ENCODE data around the gene UBALD1. TPM values are rescaled to one million over a fixed set of nuclear protein-coding genes. Genes with fewer than 3 reads are reported as not detected.

The UBALD1 gene
- total RNA-seq, 2 experiments from 2014 or later = 12.2 to 13.4 TPM

DNA sequence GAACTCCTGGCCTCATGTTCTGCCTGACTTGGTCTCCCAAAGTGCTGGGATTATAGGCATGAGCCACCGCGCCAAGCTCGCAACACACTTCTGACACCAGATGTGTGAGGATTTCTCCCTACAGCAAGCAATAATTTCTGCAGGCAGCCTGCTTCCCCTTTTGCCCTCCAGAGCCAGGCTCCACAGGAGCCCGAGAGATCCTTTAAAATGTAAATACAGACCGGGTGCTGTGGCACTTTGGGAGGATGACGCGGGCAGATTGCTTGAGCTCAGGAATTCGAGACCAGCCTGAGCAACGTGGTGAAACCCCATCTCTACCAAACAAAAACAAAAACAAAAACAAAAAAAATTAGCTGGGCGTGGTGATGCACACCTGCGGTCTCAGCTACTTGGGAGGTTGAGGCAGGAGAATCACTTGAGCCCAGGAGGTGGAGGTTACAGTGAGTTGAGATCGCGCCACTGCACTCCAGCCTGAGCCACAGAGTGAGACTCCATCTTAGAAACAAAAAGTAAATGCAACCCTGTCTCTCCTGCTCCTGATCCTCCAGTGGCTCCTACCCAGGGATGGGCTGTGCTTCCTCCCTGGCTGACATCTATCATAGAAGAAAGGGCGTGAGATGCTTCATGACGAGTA is 43.9 kb downstream of the UBALD1 start:
- CTCF ChIA-PET = interaction anchor here (1.0 to 4.0 kb wide), 3 partner anchors 14 to 22 kb away, joined by 3 to 15 read pairs (median 7); no protein-coding TSS in a partner anchor

DNA sequence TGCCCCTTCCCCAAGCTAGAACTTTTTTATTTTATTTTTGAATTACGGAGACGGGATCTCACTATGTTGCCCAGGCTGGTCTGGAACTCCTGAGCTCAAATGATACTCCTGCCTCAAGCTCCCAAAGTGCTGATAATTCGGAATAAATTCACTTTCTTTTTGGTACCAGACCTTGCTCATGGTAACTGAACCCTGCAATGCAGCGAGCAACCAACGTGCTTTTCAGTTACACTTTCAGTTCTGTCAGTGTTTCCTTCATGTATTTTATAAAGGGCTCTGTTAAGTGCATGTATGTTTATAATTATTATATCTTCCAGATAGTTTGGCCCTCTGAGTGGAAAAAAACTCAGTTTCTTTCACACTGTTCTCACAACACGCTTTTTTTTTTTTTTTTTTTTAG is 44.6 kb downstream of the UBALD1 start:
- H3K27ac Mint-ChIP-seq = no peak overlapping the region
- H3K9me3 Mint-ChIP-seq = no peaks in the 10 kb centered on the region
- H3K36me3 Mint-ChIP-seq (ENCODE audit: low read depth) = no peaks in the 10 kb centered on the region
- ATAC-seq = no peak
- ChIA-PET CTCF (interaction anchor here (1.0 to 4.0 kb wide), 5 partner anchors 14 to 65 kb away, joined by 3 to 15 read pairs (median 4); partner anchors contain the start of gene C16orf96), POLR2A (interaction anchor here (0.8 kb wide), 1 partner anchor 94 kb away, joined by 3 read pairs; the partner anchor contains the start of gene HMOX2)
- intact Hi-C loops (cut with micrococcal nuclease) = no loop called here
- H3K4me1 Mint-ChIP-seq (ENCODE audit: low read depth) = peaks cover 5% of the 10 kb centered on the region
- TF ChIP-seq, protein P1, sequence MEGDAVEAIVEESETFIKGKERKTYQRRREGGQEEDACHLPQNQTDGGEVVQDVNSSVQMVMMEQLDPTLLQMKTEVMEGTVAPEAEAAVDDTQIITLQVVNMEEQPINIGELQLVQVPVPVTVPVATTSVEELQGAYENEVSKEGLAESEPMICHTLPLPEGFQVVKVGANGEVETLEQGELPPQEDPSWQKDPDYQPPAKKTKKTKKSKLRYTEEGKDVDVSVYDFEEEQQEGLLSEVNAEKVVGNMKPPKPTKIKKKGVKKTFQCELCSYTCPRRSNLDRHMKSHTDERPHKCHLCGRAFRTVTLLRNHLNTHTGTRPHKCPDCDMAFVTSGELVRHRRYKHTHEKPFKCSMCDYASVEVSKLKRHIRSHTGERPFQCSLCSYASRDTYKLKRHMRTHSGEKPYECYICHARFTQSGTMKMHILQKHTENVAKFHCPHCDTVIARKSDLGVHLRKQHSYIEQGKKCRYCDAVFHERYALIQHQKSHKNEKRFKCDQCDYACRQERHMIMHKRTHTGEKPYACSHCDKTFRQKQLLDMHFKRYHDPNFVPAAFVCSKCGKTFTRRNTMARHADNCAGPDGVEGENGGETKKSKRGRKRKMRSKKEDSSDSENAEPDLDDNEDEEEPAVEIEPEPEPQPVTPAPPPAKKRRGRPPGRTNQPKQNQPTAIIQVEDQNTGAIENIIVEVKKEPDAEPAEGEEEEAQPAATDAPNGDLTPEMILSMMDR (IDR thresholded peaks at IDR 0.05) = no peak
- H3K4me3 Mint-ChIP-seq = no peak overlapping the region
- DNase-seq = no peak
- no peaks in the 10 kb centered on the region for H3K27me3 Mint-ChIP-seq

More for the DNA sequence above, 43.9 kb downstream of the UBALD1 start:
- intact Hi-C loops (cut with micrococcal nuclease) = no loop called here
- Mint-ChIP-seq H3K27ac (no peak overlapping the region), H3K27me3 (no peaks in the 10 kb centered on the region), H3K9me3 (no peaks in the 10 kb centered on the region), H3K4me1 (ENCODE audit: low read depth) (peaks cover 5% of the 10 kb centered on the region), H3K36me3 (ENCODE audit: low read depth) (no peaks in the 10 kb centered on the region), H3K4me3 (no peak overlapping the region)
- no peak for ATAC-seq
- POLR2A ChIA-PET = no interaction called here
- TF ChIP-seq, protein P1 (IDR thresholded peaks at IDR 0.05) = no peak
- DNase-seq = no peak

DNA sequence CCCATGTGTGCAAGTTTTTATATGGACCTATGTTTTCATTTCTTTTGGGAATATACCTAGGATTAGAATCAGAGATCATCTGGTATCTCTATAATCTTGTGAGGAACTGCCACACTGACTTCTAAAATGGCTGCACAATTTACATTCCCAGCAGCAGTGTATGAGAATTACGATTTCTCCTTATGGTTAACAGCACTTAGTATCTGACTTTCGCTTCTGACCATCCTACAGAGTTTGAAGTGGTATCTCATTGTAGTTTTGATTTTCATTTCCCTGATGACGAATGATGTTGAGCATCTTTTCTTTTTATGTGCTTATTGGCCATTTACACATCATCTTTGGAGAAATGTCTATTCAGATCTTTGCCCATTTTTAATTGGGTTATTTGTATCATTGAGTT is 48.5 kb downstream of the UBALD1 start:
- no peak overlapping the region for H3K4me3 Mint-ChIP-seq
- no peaks in the 10 kb centered on the region for H3K27me3 Mint-ChIP-seq
- no peak for ATAC-seq
- no peaks in the 10 kb centered on the region for H3K36me3 Mint-ChIP-seq (ENCODE audit: low read depth)
- no peak for DNase-seq
- TF ChIP-seq, protein P1 (IDR thresholded peaks at IDR 0.05) = no peak
- POLR2A ChIA-PET = interaction anchor here (0.6 kb wide), 1 partner anchor 44 kb away, joined by 3 read pairs; no protein-coding TSS in a partner anchor
- no peaks in the 10 kb centered on the region for H3K9me3 Mint-ChIP-seq
- H3K27ac Mint-ChIP-seq = no peak overlapping the region
- CTCF ChIA-PET = interaction anchor here (1.5 kb wide), 1 partner anchor 19 kb away, joined by 5 read pairs; no protein-coding TSS in a partner anchor
- intact Hi-C loops (cut with micrococcal nuclease) = no loop called here
- peaks cover 5% of the 10 kb centered on the region for H3K4me1 Mint-ChIP-seq (ENCODE audit: low read depth)

DNA sequence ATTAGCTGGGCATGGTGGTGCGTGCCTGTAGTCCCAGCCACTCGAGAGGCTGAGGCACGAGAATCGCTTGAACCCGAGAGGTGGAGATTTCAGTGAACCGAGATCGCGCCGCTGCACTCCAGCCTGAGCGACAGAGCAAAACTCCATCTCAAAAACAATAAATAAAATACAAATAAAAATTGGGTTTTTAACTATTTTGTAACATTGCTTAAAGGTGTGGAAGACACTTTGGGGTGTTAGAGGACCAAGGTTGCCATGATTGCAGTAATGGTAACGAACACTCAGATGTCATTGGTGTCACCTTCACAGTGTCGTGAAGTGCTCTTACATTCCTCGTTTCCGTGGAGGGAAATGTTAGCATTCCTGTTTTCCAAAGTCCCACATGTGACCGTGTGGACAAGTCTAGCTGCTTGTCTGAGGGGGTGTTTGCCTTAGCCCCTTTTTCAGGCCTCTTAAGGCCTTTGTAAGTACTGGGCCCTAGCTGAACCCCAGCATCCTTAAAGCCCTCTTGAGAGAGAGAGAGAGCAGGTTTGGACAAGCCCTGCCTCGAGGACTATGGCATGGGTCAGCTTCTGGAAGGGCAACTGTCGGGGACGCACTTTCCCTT is 49.9 kb downstream of the UBALD1 start:
- CTCF ChIA-PET = interaction anchor here (0.8 to 3.4 kb wide), 2 partner anchors 10 to 21 kb away, joined by 3 to 15 read pairs; no protein-coding TSS in a partner anchor
- Mint-ChIP-seq H3K36me3 (ENCODE audit: low read depth) (no peaks in the 10 kb centered on the region), H3K4me3 (no peak overlapping the region), H3K27me3 (no peaks in the 10 kb centered on the region), H3K9me3 (no peaks in the 10 kb centered on the region), H3K27ac (no peak overlapping the region), H3K4me1 (ENCODE audit: low read depth) (peaks cover 5% of the 10 kb centered on the region)
- ATAC-seq (no peak), DNase-seq (no peak)
- TF ChIP-seq, protein P1 (IDR thresholded peaks at IDR 0.05) = no peak
- intact Hi-C loops (cut with micrococcal nuclease) = no loop called here
- POLR2A ChIA-PET = no interaction called here

DNA sequence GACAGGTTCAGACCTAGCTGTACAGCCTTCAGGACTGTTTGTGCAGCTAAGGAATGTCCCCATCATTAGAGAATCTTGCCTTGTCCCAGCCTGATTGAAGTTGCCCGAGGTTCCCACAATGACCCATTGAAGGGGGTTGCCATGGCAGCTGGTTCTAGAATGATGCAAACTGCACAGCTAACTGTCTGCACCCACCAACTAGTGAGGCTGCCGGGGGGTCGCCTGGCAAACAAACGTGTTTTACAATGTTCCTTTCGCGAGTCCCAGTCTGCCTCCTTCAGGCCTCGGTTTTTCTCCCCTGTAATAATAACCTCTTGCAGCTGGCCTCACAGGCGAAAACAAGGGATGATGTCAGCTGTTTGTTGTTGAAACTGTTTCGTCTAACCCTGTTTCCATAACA is 53.1 kb downstream of the UBALD1 start:
- TF ChIP-seq, protein P1 (IDR thresholded peaks at IDR 0.05) = no peak
- DNase-seq (no peak), ATAC-seq (no peak)
- H3K4me1 Mint-ChIP-seq (ENCODE audit: low read depth) = peaks cover 3% of the 10 kb centered on the region
- CTCF ChIA-PET = interaction anchor here (2.5 to 2.9 kb wide), 2 partner anchors 13 to 55 kb away, joined by 10 to 12 read pairs; no protein-coding TSS in a partner anchor
- POLR2A ChIA-PET = interaction anchor here (0.6 kb wide), 1 partner anchor 276 kb away, joined by 3 read pairs; no protein-coding TSS in a partner anchor
- no peaks in the 10 kb centered on the region for H3K9me3 Mint-ChIP-seq
- H3K36me3 Mint-ChIP-seq (ENCODE audit: low read depth) = no peaks in the 10 kb centered on the region
- no peaks in the 10 kb centered on the region for H3K27me3 Mint-ChIP-seq
- no peak overlapping the region for H3K27ac Mint-ChIP-seq
- H3K4me3 Mint-ChIP-seq = no peak overlapping the region
- intact Hi-C loops (cut with micrococcal nuclease) = no loop called here

Data from activated CD8-positive, alpha-beta T cell treated with anti-CD3 and anti-CD28 coated beads for 36 hours (primary cell).